WTC11 (cell line): ENCODE measurements around the gene ABTB2.

Experiments used
- AFF4 ChIP-seq: sonication (generic); formaldehyde crosslinking; IDR thresholded peaks from 2 replicates; pipeline ENCODE4 v1.8.1; 2023; ENCODE audit warnings: mild to moderate bottlenecking, missing genetic modification reagents, borderline replicate concordance
- ATF2 ChIP-seq: sonication (generic); formaldehyde crosslinking; IDR thresholded peaks from 2 replicates; pipeline ENCODE4 v1.8.1; 2022; ENCODE audit warnings: low read depth, missing genetic modification reagents, borderline replicate concordance
- CTCF ChIP-seq: fragments of 200-600 bp; IDR thresholded peaks from 2 replicates; pipeline ENCODE4 v1.8.0; 2022; ENCODE audit warnings: antibody characterized with exemption
- TEAD1 ChIP-seq: sonication (generic); formaldehyde crosslinking; IDR thresholded peaks from 2 replicates; pipeline ENCODE4 v1.8.0; 2022; ENCODE audit warnings: mild to moderate bottlenecking, missing genetic modification reagents

GRCh38 chr11:34232807-34233206 lies 125.0 kb downstream of the ABTB2 start:
- TF ChIP-seq CTCF (no peak), TEAD1 (CRISPR knock-in tag) (no peak), AFF4 (no peak), ATF2 (CRISPR knock-in tag) (no peak)
